Natural killer cell treated with Interleukin-12 subunit alpha and Interleukin-12 subunit beta and Interleukin-15 and Interleukin-18, amount 100 ng/mL, for 72 hours (primary cell): Measurements from ENCODE around the gene LHX2. TPM values are rescaled to one million over a fixed set of nuclear protein-coding genes. Genes with fewer than 3 reads are reported as not detected.

ENCODE experiments used
- ATAC-seq, 2 donors: fragments of 150-1000 bp; cut with Tn5 transposase in 1 of 2; sonication (Bioruptor Pico), chemical (Tn5 transposase) in 1 of 2; 2 replicates each; pipeline ENCODE4 v1.10.0; 2021
- DNase-seq: peaks from one replicate; pipeline ENCODE4 v3.0.0; 2022; ENCODE audit warnings: low spot score
- H3K27ac Mint-ChIP-seq, 2 donors: 1 replicate in 1 of 2; 2 replicates in 1 of 2; pipeline ENCODE4 v1.8.0; 2022; ENCODE audit warnings: mixed read lengths in 2 of 2, mild to moderate bottlenecking in 1 of 2, moderate library complexity in 1 of 2
- H3K27me3 Mint-ChIP-seq, 2 donors: 1 replicate in 1 of 2; 2 replicates in 1 of 2; pipeline ENCODE4 v1.8.0; 2022; ENCODE audit warnings: mixed read lengths in 2 of 2
- H3K36me3 Mint-ChIP-seq: one replicate; pipeline ENCODE4 v1.8.0; 2022; ENCODE audit warnings: mixed read lengths
- H3K4me1 Mint-ChIP-seq, 2 donors: 1 replicate in 1 of 2; 2 replicates in 1 of 2; pipeline ENCODE4 v1.8.0; 2022; ENCODE audit warnings: low read depth in 2 of 2, mixed read lengths in 2 of 2, mild to moderate bottlenecking in 1 of 2
- H3K4me3 Mint-ChIP-seq: one replicate; pipeline ENCODE4 v1.8.0; 2022; ENCODE audit warnings: mixed read lengths
- H3K9me3 Mint-ChIP-seq: 2 replicates; pipeline ENCODE4 v1.8.0; 2022; ENCODE audit warnings: mixed read lengths
- total RNA-seq, 2 donors: library from RNA; stranded (reverse); gene quantifications; one replicate each; pipeline ENCODE4 v1.2.3, GENCODE V29; 2022

The LHX2 gene
- total RNA-seq, 2 donors from 2014 or later: not detected

DNA sequence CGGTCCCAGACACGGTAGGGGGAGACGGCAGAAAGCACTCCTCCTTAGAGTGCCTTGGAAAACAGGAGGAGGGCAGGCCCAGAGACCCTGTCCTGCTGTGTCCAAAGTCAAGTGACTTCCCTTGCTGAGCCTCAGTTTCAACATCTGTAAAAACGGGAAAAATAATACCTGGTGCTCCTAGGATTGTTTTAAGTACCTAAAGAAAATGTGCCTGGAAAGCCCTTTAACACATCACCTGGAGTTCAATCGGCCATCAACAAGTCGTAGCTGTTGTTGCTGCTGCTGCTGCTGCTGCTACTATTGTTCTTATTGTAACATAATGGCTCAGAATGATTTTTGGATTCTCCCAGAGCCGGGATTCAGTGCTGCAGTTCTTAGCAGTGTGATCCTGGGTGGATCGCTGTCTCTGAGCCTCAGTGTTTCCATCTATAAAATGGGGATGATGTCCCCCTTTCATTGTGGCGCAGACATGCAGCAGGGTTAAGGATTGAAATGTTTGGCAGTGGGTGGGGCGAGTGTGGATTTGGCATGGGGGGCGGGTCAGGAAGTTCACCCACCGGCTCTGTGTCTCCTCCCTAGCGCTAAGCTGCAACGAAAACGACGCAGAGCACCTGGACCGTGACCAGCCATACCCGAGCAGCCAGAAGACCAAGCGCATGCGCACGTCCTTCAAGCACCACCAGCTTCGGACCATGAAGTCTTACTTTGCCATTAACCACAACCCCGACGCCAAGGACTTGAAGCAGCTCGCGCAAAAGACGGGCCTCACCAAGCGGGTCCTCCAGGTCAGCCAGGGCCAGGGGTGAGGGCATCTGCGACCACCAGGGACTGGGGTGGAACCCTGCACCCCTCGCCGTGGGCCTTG, 9.2 kb downstream of the LHX2 start:
- peaks cover 57 to 74% of the 10 kb centered on the region in 2 donors for H3K27me3 Mint-ChIP-seq
- no peak for ATAC-seq
- H3K4me3 Mint-ChIP-seq: peak overlapping the region; percentile 21
- H3K9me3 Mint-ChIP-seq: no peaks in the 10 kb centered on the region
- H3K36me3 Mint-ChIP-seq: peaks cover 22% of the 10 kb centered on the region
- H3K4me1 Mint-ChIP-seq: peaks cover 24 to 25% of the 10 kb centered on the region in 2 donors
- H3K27ac Mint-ChIP-seq: no peak overlapping the region
- no peak for DNase-seq

DNA sequence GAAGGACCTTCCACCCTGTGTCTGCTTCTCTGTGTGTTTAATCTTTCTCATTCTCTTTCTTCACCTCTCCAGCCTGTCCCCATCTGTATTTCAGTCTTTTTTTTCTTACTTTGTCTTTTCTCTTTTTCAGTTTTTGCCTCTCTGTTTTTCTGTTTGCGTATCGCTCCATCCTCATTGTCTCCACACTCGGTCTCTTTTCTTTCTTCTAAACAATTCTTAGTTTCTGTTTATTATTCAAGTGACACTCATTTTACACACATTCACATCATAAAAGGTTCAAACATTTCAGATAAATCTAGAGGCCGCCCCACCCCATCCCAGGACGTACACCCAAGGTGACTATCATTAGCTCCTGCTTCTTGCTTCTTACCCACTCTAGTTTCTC, 9.8 kb downstream of the LHX2 start:
- peaks cover 22% of the 10 kb centered on the region in 2 donors for H3K4me1 Mint-ChIP-seq
- peaks cover 21% of the 10 kb centered on the region for H3K36me3 Mint-ChIP-seq
- DNase-seq (no peak), ATAC-seq (no peak)
- peak overlapping the region; percentile 21 for H3K4me3 Mint-ChIP-seq
- no peak overlapping the region for H3K27ac Mint-ChIP-seq
- peaks cover 58 to 70% of the 10 kb centered on the region in 2 donors for H3K27me3 Mint-ChIP-seq
- no peaks in the 10 kb centered on the region for H3K9me3 Mint-ChIP-seq

GRCh38 chr9:124022201-124023121, 10.9 kb downstream of the LHX2 start:
- Mint-ChIP-seq H3K4me3 (no peak overlapping the region), H3K4me1 (peaks cover 12 to 15% of the 10 kb centered on the region in 2 donors), H3K9me3 (no peaks in the 10 kb centered on the region), H3K27me3 (peaks cover 51 to 59% of the 10 kb centered on the region in 2 donors), H3K27ac (no peak overlapping the region), H3K36me3 (peaks cover 13% of the 10 kb centered on the region)
- DNase-seq (no peak), ATAC-seq (no peak)

- Mint-ChIP-seq H3K4me1 (peaks cover 7 to 10% of the 10 kb centered on the region in 2 donors), H3K27me3 (peaks cover 52 to 61% of the 10 kb centered on the region in 2 donors), H3K36me3 (peaks cover 7% of the 10 kb centered on the region), H3K9me3 (no peaks in the 10 kb centered on the region), H3K4me3 (no peak overlapping the region), H3K27ac (no peak overlapping the region)
- ATAC-seq: peak in 1 of 2 donors; percentile 5
- DNase-seq: no peak
Measured at GRCh38 chr9:124024107-124024506, 12.5 kb downstream of the LHX2 start.

DNA sequence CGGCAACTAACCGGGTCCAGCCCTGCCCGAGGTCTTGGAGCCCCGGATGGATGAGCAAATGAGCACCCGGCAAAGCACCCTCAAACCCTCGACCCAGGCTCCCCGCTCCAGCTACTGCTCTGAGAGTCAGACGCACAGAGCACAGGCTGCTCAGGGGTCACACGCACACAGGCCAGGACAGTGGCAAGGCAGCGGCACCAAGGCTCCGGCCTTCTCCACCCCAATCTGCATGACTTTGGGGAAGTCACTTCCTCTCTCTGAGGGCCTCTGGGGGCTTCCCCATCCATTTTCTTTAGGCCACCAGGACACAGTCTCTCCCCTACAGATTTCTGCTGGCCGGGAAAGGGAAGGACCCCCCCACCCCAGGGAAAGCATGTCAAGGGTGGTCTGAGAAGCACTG, 18.0 kb downstream of the LHX2 start:
- H3K36me3 Mint-ChIP-seq: no peaks in the 10 kb centered on the region
- DNase-seq (no peak), ATAC-seq (no peak)
- H3K27me3 Mint-ChIP-seq: peaks cover 36 to 44% of the 10 kb centered on the region in 2 donors
- no peak overlapping the region for H3K4me3 Mint-ChIP-seq
- H3K9me3 Mint-ChIP-seq: no peaks in the 10 kb centered on the region
- H3K4me1 Mint-ChIP-seq: no peaks in the 10 kb centered on the region
- no peak overlapping the region for H3K27ac Mint-ChIP-seq

DNA sequence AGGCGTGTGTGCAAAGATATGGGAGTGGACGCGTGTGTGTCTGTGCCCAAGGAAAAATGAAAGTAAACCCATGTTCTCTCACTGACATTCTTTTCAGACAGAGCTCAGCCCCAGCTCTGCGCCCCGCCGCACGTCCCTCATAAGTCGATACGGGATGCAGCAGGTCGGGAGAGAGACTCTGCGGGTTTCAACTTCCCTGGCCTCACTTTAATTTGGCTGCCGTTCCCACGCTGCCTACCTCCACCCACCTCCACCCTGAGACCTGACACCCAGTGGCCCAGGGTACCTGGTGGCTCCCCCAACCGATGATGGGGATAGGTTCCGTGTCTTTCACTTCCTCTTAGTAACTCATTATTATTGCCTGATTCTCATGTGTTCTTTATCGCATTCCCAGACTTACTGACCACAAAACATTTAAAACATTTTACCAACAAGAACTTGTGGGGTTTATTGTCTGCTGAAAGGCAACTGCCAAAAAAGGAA, 19.4 kb downstream of the LHX2 start:
- H3K4me1 Mint-ChIP-seq: no peaks in the 10 kb centered on the region
- DNase-seq (no peak), ATAC-seq (no peak)
- H3K27me3 Mint-ChIP-seq: peaks cover 40 to 56% of the 10 kb centered on the region in 2 donors
- no peak overlapping the region for H3K27ac Mint-ChIP-seq
- H3K4me3 Mint-ChIP-seq: no peak overlapping the region
- H3K36me3 Mint-ChIP-seq: no peaks in the 10 kb centered on the region
- no peaks in the 10 kb centered on the region for H3K9me3 Mint-ChIP-seq

GRCh38 chr9:124032247-124032646, 20.7 kb downstream of the LHX2 start:
- H3K27ac Mint-ChIP-seq: no peak overlapping the region
- no peak overlapping the region for H3K4me3 Mint-ChIP-seq
- H3K4me1 Mint-ChIP-seq: no peaks in the 10 kb centered on the region
- ATAC-seq: no peak
- peaks cover 44 to 56% of the 10 kb centered on the region in 2 donors for H3K27me3 Mint-ChIP-seq
- no peaks in the 10 kb centered on the region for H3K36me3 Mint-ChIP-seq
- no peak for DNase-seq
- no peaks in the 10 kb centered on the region for H3K9me3 Mint-ChIP-seq

- H3K27ac Mint-ChIP-seq: no peak overlapping the region
- ATAC-seq: no peak
- H3K4me3 Mint-ChIP-seq: no peak overlapping the region
- peaks cover 47 to 63% of the 10 kb centered on the region in 2 donors for H3K27me3 Mint-ChIP-seq
- H3K9me3 Mint-ChIP-seq: no peaks in the 10 kb centered on the region
- no peak for DNase-seq
- no peaks in the 10 kb centered on the region for H3K36me3 Mint-ChIP-seq
- no peaks in the 10 kb centered on the region for H3K4me1 Mint-ChIP-seq
Measured at GRCh38 chr9:124033348-124033747, 21.8 kb downstream of the LHX2 start.

DNA sequence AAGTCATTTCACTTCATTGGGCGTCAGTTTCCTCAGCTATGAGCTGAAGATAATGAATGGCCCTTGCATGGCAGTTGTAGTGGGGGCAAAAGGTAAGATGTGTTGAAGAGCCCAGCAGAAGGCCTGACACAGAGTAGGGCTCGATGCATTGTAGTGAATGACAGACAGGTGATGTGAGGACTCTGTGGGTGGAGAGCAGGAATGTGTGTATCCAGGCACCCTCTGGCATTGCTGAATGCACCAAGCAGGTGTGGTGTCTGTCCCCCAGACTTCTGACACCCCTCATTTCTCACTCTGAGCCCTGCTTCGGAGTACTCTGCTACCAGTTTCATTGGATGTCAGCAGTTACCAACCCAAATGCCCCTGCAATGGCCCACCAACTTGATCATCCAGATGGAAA, 22.4 kb downstream of the LHX2 start:
- Mint-ChIP-seq H3K36me3 (no peaks in the 10 kb centered on the region), H3K4me1 (no peaks in the 10 kb centered on the region), H3K9me3 (no peaks in the 10 kb centered on the region), H3K4me3 (no peak overlapping the region), H3K27ac (no peak overlapping the region), H3K27me3 (peaks cover 46 to 62% of the 10 kb centered on the region in 2 donors)
- ATAC-seq (no peak), DNase-seq (no peak)

DNA sequence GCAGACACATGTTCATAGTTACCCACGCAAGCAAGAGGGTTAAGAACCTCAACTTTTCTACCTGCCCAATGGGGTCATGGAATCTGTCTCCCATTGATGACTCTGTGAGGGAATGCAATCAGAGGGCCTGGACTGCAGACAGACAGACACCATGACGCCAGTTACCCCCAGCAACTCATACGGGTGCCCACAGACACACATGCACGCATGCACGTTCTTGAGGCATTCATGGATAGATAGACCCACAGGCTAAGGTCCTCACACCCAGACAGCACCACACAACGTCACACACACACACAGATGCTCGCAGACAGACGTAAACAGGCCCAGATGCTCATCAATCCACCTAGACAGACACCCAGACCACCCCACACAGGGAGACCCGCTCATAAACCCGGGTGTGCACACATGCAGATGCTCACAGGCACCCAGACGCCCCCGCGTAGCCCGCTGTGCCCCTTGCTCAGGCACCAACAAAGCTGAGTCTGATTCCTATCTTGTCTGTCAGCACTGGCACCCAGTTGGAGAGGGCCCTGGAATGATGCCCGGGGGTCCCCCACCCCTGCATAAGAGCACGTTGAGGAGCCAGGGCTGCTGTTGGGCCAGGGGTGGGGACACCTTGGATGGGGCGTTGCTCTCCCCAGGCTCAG, 23.6 kb downstream of the LHX2 start:
- ATAC-seq (peak in 1 of 2 donors; percentile 46), DNase-seq (no peak)
- Mint-ChIP-seq H3K27ac (no peak overlapping the region), H3K4me3 (no peak overlapping the region), H3K9me3 (no peaks in the 10 kb centered on the region), H3K36me3 (no peaks in the 10 kb centered on the region), H3K27me3 (peaks cover 54 to 72% of the 10 kb centered on the region in 2 donors), H3K4me1 (no peaks in the 10 kb centered on the region)

DNA sequence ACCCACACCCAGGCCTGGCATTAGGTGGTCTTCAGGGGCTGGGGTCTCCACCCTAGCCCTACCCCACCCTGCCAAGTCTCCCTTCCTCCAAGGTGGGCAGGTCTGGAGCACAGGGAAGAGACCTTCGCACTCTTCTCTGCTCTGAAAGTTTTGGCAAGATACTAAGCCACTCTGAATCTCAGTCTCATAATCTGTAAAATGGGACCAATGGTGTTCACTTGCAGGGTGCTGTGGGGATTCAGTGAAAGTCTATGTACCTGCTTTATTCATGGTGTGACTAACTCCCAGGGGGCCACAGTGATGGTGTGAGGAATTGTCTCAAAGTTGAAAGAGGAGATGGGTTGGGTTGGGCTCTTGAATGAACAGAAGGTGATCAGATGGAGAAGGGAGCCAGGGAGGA, 25.0 kb downstream of the LHX2 start:
- ATAC-seq (no peak), DNase-seq (no peak)
- H3K4me1 Mint-ChIP-seq: no peaks in the 10 kb centered on the region
- H3K27ac Mint-ChIP-seq: no peak overlapping the region
- no peaks in the 10 kb centered on the region for H3K9me3 Mint-ChIP-seq
- H3K27me3 Mint-ChIP-seq: peaks cover 53 to 73% of the 10 kb centered on the region in 2 donors
- no peak overlapping the region for H3K4me3 Mint-ChIP-seq
- no peaks in the 10 kb centered on the region for H3K36me3 Mint-ChIP-seq

DNA sequence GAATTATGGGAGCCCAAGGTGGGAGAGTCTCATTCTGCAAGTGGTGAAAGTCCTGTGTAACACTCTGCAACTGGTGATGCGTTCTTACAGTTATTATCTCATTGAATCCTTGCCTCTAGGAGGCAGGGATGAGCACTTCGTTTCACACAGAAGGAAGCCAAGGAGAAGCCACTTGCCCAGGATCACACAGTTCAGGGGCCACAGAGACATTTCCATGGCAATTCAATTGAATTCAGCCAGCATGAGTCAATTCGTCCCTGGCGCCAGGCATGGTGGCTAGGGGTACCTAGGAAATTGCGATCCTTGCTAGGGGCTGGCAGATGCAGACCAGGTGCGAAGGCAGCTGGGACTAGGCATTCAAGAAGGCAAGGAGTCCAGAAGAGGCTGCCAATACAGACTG, 26.2 kb downstream of the LHX2 start:
- H3K27me3 Mint-ChIP-seq: peaks cover 50 to 75% of the 10 kb centered on the region in 2 donors
- H3K4me1 Mint-ChIP-seq: no peaks in the 10 kb centered on the region
- ATAC-seq: no peak
- H3K9me3 Mint-ChIP-seq: no peaks in the 10 kb centered on the region
- H3K4me3 Mint-ChIP-seq: no peak overlapping the region
- no peaks in the 10 kb centered on the region for H3K36me3 Mint-ChIP-seq
- no peak overlapping the region for H3K27ac Mint-ChIP-seq
- no peak for DNase-seq

GRCh38 chr9:124038239-124038638, 26.7 kb downstream of the LHX2 start:
- Mint-ChIP-seq H3K9me3 (no peaks in the 10 kb centered on the region), H3K4me1 (no peaks in the 10 kb centered on the region), H3K36me3 (no peaks in the 10 kb centered on the region), H3K27ac (no peak overlapping the region), H3K27me3 (peaks cover 47 to 72% of the 10 kb centered on the region in 2 donors), H3K4me3 (no peak overlapping the region)
- DNase-seq (no peak), ATAC-seq (no peak)
